HepG2 (cell line): ENCODE results near the gene ELL. TPM values are rescaled to one million over a fixed set of nuclear protein-coding genes. Genes with fewer than 3 reads are reported as not detected.

Experiments used
- EP300 ChIP-seq, 3 experiments: sonication (generic) in 1 of 3; formaldehyde crosslinking in 1 of 3; IDR thresholded peaks; 2 replicates each; pipeline versions ENCODE4 v1.5.1 to v1.6.1; 2011 to 2020; ENCODE audit warnings: low read depth in 2 of 3, low read length in 2 of 3, borderline replicate concordance in 1 of 3, improper control_type of control experiment in 1 of 3, mild to moderate bottlenecking in 1 of 3, missing genetic modification reagents in 1 of 3, moderate library complexity in 1 of 3
- IKZF4 ChIP-seq: sonication (generic); formaldehyde crosslinking; IDR thresholded peaks from 2 replicates; pipeline ENCODE4 v1.5.1; 2020; ENCODE audit warnings: borderline replicate concordance, mild to moderate bottlenecking, low read depth, missing genetic modification reagents; ENCODE audit errors: not compliant biosample characterization
- KDM3A ChIP-seq: IDR thresholded peaks from 2 replicates; pipeline ENCODE4 v1.6.1; 2018; ENCODE audit warnings: low read depth, missing compliant biosample characterization
- NCOR1 ChIP-seq: fragments of 200-600 bp; sonication (generic); IDR thresholded peaks from 2 replicates; pipeline ENCODE4 v1.7.0; 2017; ENCODE audit warnings: antibody characterized with exemption, low read length, borderline replicate concordance
- NR2F1 ChIP-seq, 2 experiments: fragments of 450-650 bp in 1 of 2; formaldehyde crosslinking in 1 of 2; IDR thresholded peaks; 2 replicates each; pipeline versions ENCODE4 v1.5.0 to v1.6.1; 2016 to 2020; ENCODE audit warnings: mild to moderate bottlenecking in 1 of 2, missing compliant biosample characterization in 1 of 2, missing genetic modification reagents in 1 of 2, moderate library complexity in 1 of 2
- PHF8 ChIP-seq: sonication (generic); formaldehyde crosslinking; IDR thresholded peaks from 2 replicates; pipeline ENCODE4 v1.5.0; 2020; ENCODE audit warnings: missing genetic modification reagents
- RAD21 ChIP-seq: fragments of 450-650 bp; formaldehyde crosslinking; IDR thresholded peaks from 2 replicates; pipeline ENCODE4 v1.5.0; 2020; ENCODE audit warnings: mild to moderate bottlenecking
- RXRB ChIP-seq: IDR thresholded peaks from 2 replicates; pipeline ENCODE4 v1.6.1; 2016; ENCODE audit warnings: borderline replicate concordance, missing genetic modification reagents, missing compliant biosample characterization
- TEAD2 ChIP-seq: sonication (generic); formaldehyde crosslinking; IDR thresholded peaks from 2 replicates; pipeline ENCODE4 v1.9.0; 2021; ENCODE audit warnings: missing genetic modification reagents
- U2AF2 ChIP-seq: fragments of 200-400 bp; formaldehyde crosslinking; IDR thresholded peaks from 2 replicates; pipeline ENCODE4 v1.6.1; 2017; ENCODE audit warnings: low read depth, mild to moderate bottlenecking, low read length
- ZBTB21 ChIP-seq: sonication (generic); formaldehyde crosslinking; IDR thresholded peaks from 2 replicates; pipeline ENCODE4 v1.4.0; 2020; ENCODE audit warnings: missing genetic modification reagents
- ZNF101 ChIP-seq: sonication (generic); formaldehyde crosslinking; IDR thresholded peaks from 2 replicates; pipeline ENCODE4 v1.4.0; 2020; ENCODE audit warnings: mild to moderate bottlenecking, low read depth, missing genetic modification reagents, borderline replicate concordance
- ZNF20 ChIP-seq: sonication (generic); formaldehyde crosslinking; IDR thresholded peaks from 2 replicates; pipeline ENCODE4 v1.4.0; 2020; ENCODE audit warnings: mild to moderate bottlenecking, moderate library complexity, missing genetic modification reagents
- ZNF441 ChIP-seq: sonication (generic); formaldehyde crosslinking; IDR thresholded peaks from 2 replicates; pipeline ENCODE4 v1.7.0; 2021; ENCODE audit warnings: missing genetic modification reagents, borderline replicate concordance
- ZNF546 ChIP-seq: sonication (generic); formaldehyde crosslinking; conservative IDR thresholded peaks from 2 replicates; pipeline ENCODE4 v1.8.1; 2023; ENCODE audit warnings: mild to moderate bottlenecking, missing genetic modification reagents
- ZNF589 ChIP-seq: sonication (generic); formaldehyde crosslinking; conservative IDR thresholded peaks from 2 replicates; pipeline ENCODE4 v1.8.0; 2022; ENCODE audit warnings: mild to moderate bottlenecking, moderate library complexity, missing genetic modification reagents
- ZNF670 ChIP-seq: sonication (generic); formaldehyde crosslinking; IDR thresholded peaks from 2 replicates; pipeline ENCODE4 v1.8.0; 2022; ENCODE audit warnings: mild to moderate bottlenecking, missing genetic modification reagents, borderline replicate concordance
- ZNF841 ChIP-seq: sonication (generic); formaldehyde crosslinking; IDR thresholded peaks from 2 replicates; pipeline ENCODE4 v1.8.1; 2023; ENCODE audit warnings: missing genetic modification reagents, borderline replicate concordance
- polyA plus RNA-seq, 8 experiments: library from polyadenylated mRNA; depleted of rRNA in 3 of 8; stranded (reverse) in 7 of 8; unstranded in 1 of 8; fragments of >200 nt; fragmentation: Illumina TruSeq in 4 of 8; extraction: Trizol in 4 of 8; gene quantifications; 2 replicates each; pipeline versions ENCODE4 v1.2.1 to v1.2.3, GENCODE V29; 2011 to 2016; ENCODE audit warnings: low read depth in 4 of 8, missing spikeins in 1 of 8, mixed read lengths in 1 of 8; ENCODE audit not compliant: insufficient read depth in 1 of 8
- total RNA-seq, 5 experiments: library from RNA; depleted of rRNA; stranded (reverse); fragments of >200 nt; fragmentation: Illumina TruSeq; extraction: Trizol; gene quantifications; 2 replicates each; pipeline ENCODE4 v1.2.3, GENCODE V29; 2016; ENCODE audit warnings: low read depth in 1 of 5
- TF ChIP-seq, protein P1 (sequence below): sonication (generic); formaldehyde crosslinking; IDR thresholded peaks from 2 replicates; pipeline ENCODE4 v1.4.0; 2020; ENCODE audit warnings: missing genetic modification reagents, mild to moderate bottlenecking, borderline replicate concordance
- TF ChIP-seq, protein P2 (sequence below): sonication (generic); formaldehyde crosslinking; IDR thresholded peaks from 2 replicates; pipeline ENCODE4 v1.5.1; 2020; ENCODE audit warnings: mild to moderate bottlenecking, missing genetic modification reagents, moderate library complexity
- TF ChIP-seq, protein P3 (sequence below): sonication (generic); formaldehyde crosslinking; IDR thresholded peaks from 2 replicates; pipeline ENCODE4 v1.4.0; 2020; ENCODE audit warnings: mild to moderate bottlenecking, low read depth, missing genetic modification reagents
- TF ChIP-seq, protein P4 (sequence below): sonication (generic); formaldehyde crosslinking; IDR thresholded peaks from 2 replicates; pipeline ENCODE4 v1.4.0; 2020; ENCODE audit warnings: missing genetic modification reagents

The ELL gene
- total and polyA plus RNA-seq, 2 of the 13 experiments (the other 11 are each of a cell fraction or from before 2014, with no cell fraction given), result 3.7 to 5.4 TPM

DNA sequence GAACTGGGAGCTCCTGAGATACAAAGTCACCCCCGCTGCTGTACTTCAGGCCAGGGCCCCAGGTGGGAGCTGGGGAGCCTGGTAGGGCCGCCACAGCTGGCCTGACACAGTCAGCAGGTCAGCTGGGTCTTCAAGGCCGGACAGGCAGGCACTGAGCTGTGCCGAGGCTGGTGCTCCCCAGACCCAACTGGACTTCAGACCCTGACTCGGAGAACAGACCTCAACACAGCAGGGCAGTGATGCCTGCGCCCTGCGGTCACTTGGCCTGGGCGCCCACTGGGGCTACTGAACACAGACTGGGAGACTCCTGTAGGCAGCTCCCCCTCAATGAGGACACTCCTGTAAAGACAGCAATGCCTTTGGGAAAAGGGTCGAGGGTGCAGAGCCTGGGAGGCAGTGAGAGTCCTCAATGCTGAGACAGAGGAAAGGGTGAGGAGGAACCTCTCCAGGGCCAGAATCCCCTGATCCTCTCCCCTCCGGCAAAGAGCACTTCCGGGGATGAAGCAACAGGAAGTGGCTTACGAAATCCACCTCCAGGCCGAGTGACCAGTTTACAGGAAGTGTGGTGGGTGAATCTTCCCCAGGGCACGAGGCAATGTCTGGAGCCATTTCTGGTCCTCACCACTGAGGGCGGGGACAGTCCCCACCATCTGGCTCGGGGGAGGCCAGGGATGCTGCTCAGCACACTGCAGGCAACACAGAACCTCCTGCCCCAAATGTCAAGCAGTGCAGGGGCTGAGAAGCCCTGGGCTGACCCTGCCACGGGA is 43.1 kb downstream of the ELL start (continued):
- peak; percentile 62; the same call in 1 of the 2 replicates for TF ChIP-seq ZBTB21 (CRISPR knock-in tag)
- TF ChIP-seq TEAD2 (CRISPR knock-in tag), result no peak
- no peak for TF ChIP-seq U2AF2
- peak; percentile 85; the same call in 1 of the 2 replicates for TF ChIP-seq ZNF441 (CRISPR knock-in tag)
- peak; percentile 90 for TF ChIP-seq RXRB (CRISPR knock-in tag)
- TF ChIP-seq, protein P1, sequence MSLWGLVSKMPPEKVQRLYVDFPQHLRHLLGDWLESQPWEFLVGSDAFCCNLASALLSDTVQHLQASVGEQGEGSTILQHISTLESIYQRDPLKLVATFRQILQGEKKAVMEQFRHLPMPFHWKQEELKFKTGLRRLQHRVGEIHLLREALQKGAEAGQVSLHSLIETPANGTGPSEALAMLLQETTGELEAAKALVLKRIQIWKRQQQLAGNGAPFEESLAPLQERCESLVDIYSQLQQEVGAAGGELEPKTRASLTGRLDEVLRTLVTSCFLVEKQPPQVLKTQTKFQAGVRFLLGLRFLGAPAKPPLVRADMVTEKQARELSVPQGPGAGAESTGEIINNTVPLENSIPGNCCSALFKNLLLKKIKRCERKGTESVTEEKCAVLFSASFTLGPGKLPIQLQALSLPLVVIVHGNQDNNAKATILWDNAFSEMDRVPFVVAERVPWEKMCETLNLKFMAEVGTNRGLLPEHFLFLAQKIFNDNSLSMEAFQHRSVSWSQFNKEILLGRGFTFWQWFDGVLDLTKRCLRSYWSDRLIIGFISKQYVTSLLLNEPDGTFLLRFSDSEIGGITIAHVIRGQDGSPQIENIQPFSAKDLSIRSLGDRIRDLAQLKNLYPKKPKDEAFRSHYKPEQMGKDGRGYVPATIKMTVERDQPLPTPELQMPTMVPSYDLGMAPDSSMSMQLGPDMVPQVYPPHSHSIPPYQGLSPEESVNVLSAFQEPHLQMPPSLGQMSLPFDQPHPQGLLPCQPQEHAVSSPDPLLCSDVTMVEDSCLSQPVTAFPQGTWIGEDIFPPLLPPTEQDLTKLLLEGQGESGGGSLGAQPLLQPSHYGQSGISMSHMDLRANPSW (CRISPR knock-in tag), result 0 out of 2 replicates have a peak, but pooled peaks have one; percentile 53
- 0 out of 2 replicates have a peak, but pooled peaks have one; percentile 59 for TF ChIP-seq ZNF101 (CRISPR knock-in tag)
- TF ChIP-seq, protein P2, sequence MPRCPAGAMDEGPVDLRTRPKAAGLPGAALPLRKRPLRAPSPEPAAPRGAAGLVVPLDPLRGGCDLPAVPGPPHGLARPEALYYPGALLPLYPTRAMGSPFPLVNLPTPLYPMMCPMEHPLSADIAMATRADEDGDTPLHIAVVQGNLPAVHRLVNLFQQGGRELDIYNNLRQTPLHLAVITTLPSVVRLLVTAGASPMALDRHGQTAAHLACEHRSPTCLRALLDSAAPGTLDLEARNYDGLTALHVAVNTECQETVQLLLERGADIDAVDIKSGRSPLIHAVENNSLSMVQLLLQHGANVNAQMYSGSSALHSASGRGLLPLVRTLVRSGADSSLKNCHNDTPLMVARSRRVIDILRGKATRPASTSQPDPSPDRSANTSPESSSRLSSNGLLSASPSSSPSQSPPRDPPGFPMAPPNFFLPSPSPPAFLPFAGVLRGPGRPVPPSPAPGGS (CRISPR knock-in tag), result peak; percentile 73; the same call in 1 of the 2 replicates
- TF ChIP-seq NCOR1, result 0 out of 2 replicates have a peak, but pooled peaks have one; percentile 55
- peak in 1 of 2 experiments; percentile 75; a peak in 2 of 4 replicates for TF ChIP-seq EP300 (IDR thresholded peaks at IDR 0.05; ENCODE audit: low read depth in 2 of 2, low read length in 2 of 2)
- TF ChIP-seq EP300 (CRISPR knock-in tag; IDR thresholded peaks at IDR 0.05; ENCODE audit: borderline replicate concordance), result peak; percentile 91
- TF ChIP-seq ZNF589, result peak; percentile 85; the same call in 1 of the 2 replicates
- TF ChIP-seq PHF8 (CRISPR knock-in tag), result peak; percentile 35; the same call in 1 of the 2 replicates
- TF ChIP-seq, protein P3, sequence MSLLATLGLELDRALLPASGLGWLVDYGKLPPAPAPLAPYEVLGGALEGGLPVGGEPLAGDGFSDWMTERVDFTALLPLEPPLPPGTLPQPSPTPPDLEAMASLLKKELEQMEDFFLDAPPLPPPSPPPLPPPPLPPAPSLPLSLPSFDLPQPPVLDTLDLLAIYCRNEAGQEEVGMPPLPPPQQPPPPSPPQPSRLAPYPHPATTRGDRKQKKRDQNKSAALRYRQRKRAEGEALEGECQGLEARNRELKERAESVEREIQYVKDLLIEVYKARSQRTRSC, result no peak
- TF ChIP-seq, protein P4, sequence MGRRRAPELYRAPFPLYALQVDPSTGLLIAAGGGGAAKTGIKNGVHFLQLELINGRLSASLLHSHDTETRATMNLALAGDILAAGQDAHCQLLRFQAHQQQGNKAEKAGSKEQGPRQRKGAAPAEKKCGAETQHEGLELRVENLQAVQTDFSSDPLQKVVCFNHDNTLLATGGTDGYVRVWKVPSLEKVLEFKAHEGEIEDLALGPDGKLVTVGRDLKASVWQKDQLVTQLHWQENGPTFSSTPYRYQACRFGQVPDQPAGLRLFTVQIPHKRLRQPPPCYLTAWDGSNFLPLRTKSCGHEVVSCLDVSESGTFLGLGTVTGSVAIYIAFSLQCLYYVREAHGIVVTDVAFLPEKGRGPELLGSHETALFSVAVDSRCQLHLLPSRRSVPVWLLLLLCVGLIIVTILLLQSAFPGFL (CRISPR knock-in tag), result no peak
- TF ChIP-seq ZNF546 (CRISPR knock-in tag), result peak; percentile 90
- TF ChIP-seq ZNF670 (CRISPR knock-in tag), result peak; percentile 55; the same call in 1 of the 2 replicates
- TF ChIP-seq IKZF4 (CRISPR knock-in tag), result peak; percentile 64
- peak; percentile 8; the same call in 1 of the 2 replicates for TF ChIP-seq RAD21 (CRISPR knock-in tag)
- TF ChIP-seq NR2F1 (CRISPR knock-in tag; IDR thresholded peaks at IDR 0.05), result peak in 1 of 2 experiments; percentile 7; a peak in 1 of 4 replicates
- TF ChIP-seq ZNF841, result no peak
- no peak for TF ChIP-seq KDM3A (CRISPR knock-in tag)
- TF ChIP-seq ZNF20, result no peak
